Measurements from ENCODE around the gene MYO1B. TPM values are rescaled to one million over a fixed set of nuclear protein-coding genes. Genes with fewer than 3 reads are reported as not detected.

The MYO1B gene
- total RNA-seq, 1 experiment from 2014 or later: 80.3 TPM

DNA sequence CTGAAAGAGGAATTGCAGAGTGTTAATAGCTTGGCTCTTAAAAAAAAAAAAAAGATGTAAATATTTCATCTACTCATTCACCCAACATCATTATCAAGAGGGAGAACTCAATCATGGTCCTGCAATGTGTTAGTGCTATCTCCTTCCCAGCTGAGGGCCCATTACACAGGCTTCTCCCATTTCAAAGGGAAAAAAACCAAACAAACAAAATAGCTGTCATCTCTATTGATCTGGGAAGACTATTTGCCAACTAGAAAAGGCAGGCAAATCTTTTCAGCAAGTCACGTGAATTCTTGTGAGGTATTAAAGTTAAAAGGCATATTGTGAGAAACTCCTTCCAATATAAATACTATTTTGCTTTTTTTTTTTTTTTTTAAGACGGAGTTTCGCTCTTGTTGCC is 194.3 kb downstream of the MYO1B start:
- intact Hi-C loops (cut with micrococcal nuclease; ENCODE audit: unreplicated experiment): no loop called here
- Histone ChIP-seq H3K4me1 (peaks cover 6% of the 10 kb centered on the region; the same call in 1 of the 2 replicates), H3K9me3 (no peaks in the 10 kb centered on the region), H3K36me3 (ENCODE audit: control insufficient read depth, insufficient read depth, low read length) (no peaks in the 10 kb centered on the region), H3K27me3 (replicated peaks; ENCODE audit: control insufficient read depth, insufficient read depth, low read length) (no peaks in the 10 kb centered on the region), H3K4me3 (ENCODE audit: low read depth, low read length) (no peak overlapping the region)
- CTCF ChIA-PET: no interaction called here
- Mint-ChIP-seq H3K27ac (ENCODE audit: unreplicated experiment) (no peak overlapping the region), H3K9me3 (ENCODE audit: unreplicated experiment) (no peaks in the 10 kb centered on the region), H3K4me3 (ENCODE audit: unreplicated experiment) (no peak overlapping the region), H3K36me3 (ENCODE audit: insufficient read depth, unreplicated experiment) (no peaks in the 10 kb centered on the region), H3K27me3 (ENCODE audit: insufficient read depth, unreplicated experiment) (no peaks in the 10 kb centered on the region), H3K4me1 (ENCODE audit: low read depth, unreplicated experiment) (peaks cover 8% of the 10 kb centered on the region)
- POLR2A ChIA-PET: no interaction called here
- no peak for DNase-seq
- TF ChIP-seq CTCF (IDR thresholded peaks at IDR 0.05; ENCODE audit: insufficient read depth in 1 of 2, low read depth in 1 of 2, low read length in 1 of 2, severe bottlenecking in 1 of 2, unreplicated experiment in 1 of 2): no peak
- BruUV-seq (replicated peaks): no TSS peak

GRCh38 chr2:191441496-191442214 is 196.5 kb downstream of the MYO1B start:
- Histone ChIP-seq H3K9me3 (no peaks in the 10 kb centered on the region), H3K4me3 (ENCODE audit: low read depth, low read length) (no peak overlapping the region), H3K4me1 (peaks cover 8% of the 10 kb centered on the region), H3K27me3 (replicated peaks; ENCODE audit: control insufficient read depth, insufficient read depth, low read length) (no peaks in the 10 kb centered on the region), H3K36me3 (ENCODE audit: control insufficient read depth, insufficient read depth, low read length) (no peaks in the 10 kb centered on the region)
- Mint-ChIP-seq H3K9me3 (ENCODE audit: unreplicated experiment) (no peaks in the 10 kb centered on the region), H3K27ac (ENCODE audit: unreplicated experiment) (no peak overlapping the region), H3K36me3 (ENCODE audit: insufficient read depth, unreplicated experiment) (no peaks in the 10 kb centered on the region), H3K4me3 (ENCODE audit: unreplicated experiment) (no peak overlapping the region), H3K27me3 (ENCODE audit: insufficient read depth, unreplicated experiment) (no peaks in the 10 kb centered on the region), H3K4me1 (ENCODE audit: low read depth, unreplicated experiment) (peaks cover 11% of the 10 kb centered on the region)
- intact Hi-C loops (cut with micrococcal nuclease; ENCODE audit: unreplicated experiment): no loop called here
- CTCF ChIA-PET: no interaction called here
- DNase-seq: no peak
- BruUV-seq (replicated peaks): no TSS peak
- POLR2A ChIA-PET: no interaction called here
- no peak for TF ChIP-seq CTCF (IDR thresholded peaks at IDR 0.05; ENCODE audit: insufficient read depth in 1 of 2, low read depth in 1 of 2, low read length in 1 of 2, severe bottlenecking in 1 of 2, unreplicated experiment in 1 of 2)

DNA sequence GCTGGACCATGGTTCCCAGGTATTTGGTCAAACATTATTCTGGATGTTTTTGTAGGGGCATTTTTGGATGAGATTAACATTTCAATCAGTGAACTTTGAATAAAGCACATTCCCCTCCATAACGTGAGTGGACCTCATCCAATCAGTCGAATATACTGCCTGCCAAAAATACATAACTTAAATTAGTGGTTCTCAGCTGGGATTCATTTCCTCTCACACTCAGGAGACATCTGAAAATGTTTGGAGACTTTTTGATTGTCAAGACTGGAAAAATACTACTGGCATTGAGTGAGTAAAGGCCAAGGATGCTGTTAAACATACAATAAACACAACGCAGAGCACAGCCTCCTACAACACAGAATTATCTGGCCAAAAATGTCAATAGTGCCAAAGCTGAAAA is 198.2 kb downstream of the MYO1B start:
- no peaks in the 10 kb centered on the region for H3K27me3 Mint-ChIP-seq (ENCODE audit: insufficient read depth, unreplicated experiment)
- no peaks in the 10 kb centered on the region for H3K36me3 Mint-ChIP-seq (ENCODE audit: insufficient read depth, unreplicated experiment)
- Histone ChIP-seq H3K9me3 (no peaks in the 10 kb centered on the region), H3K4me1 (peaks cover 20% of the 10 kb centered on the region), H3K4me3 (ENCODE audit: low read depth, low read length) (no peak overlapping the region), H3K27me3 (replicated peaks; ENCODE audit: control insufficient read depth, insufficient read depth, low read length) (no peaks in the 10 kb centered on the region), H3K36me3 (ENCODE audit: control insufficient read depth, insufficient read depth, low read length) (no peaks in the 10 kb centered on the region)
- ChIA-PET POLR2A (no interaction called here), CTCF (interaction anchor here (0.6 kb wide), 1 partner anchor 308 kb away, joined by 7 read pairs; no protein-coding TSS in a partner anchor)
- BruUV-seq (replicated peaks): no TSS peak
- H3K27ac Mint-ChIP-seq (ENCODE audit: unreplicated experiment): no peak overlapping the region
- no peaks in the 10 kb centered on the region for H3K9me3 Mint-ChIP-seq (ENCODE audit: unreplicated experiment)
- DNase-seq: no peak
- H3K4me3 Mint-ChIP-seq (ENCODE audit: unreplicated experiment): no peak overlapping the region
- TF ChIP-seq CTCF (IDR thresholded peaks at IDR 0.05; ENCODE audit: insufficient read depth in 1 of 2, low read depth in 1 of 2, low read length in 1 of 2, severe bottlenecking in 1 of 2, unreplicated experiment in 1 of 2): no peak
- peaks cover 21% of the 10 kb centered on the region for H3K4me1 Mint-ChIP-seq (ENCODE audit: low read depth, unreplicated experiment)
- intact Hi-C loops (cut with micrococcal nuclease; ENCODE audit: unreplicated experiment): no loop called here
